Measurements from ENCODE around the gene CELSR1.
A peak's percentile ranks its signal among the peaks of the same experiment; 100 is the strongest.

Gene CELSR1

DNA sequence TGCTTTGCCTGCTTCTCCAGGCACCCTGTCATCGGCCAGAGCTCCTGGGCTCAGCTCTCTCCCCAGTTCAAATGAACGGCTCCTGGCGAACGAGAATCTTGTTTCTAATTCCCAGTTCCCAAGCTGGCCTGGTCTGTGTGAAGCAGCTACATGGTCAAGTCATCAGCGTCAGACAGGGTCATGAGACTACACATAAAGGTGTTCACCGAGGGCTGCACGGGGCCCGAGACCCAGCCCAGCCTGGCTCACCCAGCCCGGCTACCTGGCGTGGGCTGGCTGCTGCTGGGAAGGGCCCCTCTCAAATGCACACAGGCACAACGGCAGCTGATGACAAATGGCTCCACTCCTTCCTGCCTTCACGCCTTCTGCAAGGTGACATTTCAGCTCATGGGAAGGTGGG lies 14.6 kb upstream of the CELSR1 start:
- DNase-seq, result no peak

DNA sequence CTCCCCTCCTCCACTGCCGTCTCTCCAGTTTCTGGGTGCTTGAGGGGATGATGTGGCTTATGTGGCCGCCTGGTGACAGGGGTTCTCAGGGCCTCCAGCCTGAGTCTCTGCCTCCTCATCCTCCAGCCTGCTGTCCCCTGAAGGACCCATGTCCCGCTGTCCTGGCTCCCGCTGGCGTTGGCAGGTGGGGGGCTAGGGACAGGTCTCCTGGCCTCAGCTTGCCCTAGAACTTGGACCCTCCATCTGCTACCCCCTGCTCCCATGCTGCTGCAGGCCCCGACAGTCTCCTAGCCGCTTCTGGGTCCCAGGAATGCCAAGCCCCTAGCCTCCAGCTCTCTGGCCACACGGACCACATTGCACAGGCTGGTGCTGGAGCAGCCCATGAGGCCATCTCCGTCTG lies 13.9 kb upstream of the CELSR1 start:
- DNase-seq, result no peak

DNA sequence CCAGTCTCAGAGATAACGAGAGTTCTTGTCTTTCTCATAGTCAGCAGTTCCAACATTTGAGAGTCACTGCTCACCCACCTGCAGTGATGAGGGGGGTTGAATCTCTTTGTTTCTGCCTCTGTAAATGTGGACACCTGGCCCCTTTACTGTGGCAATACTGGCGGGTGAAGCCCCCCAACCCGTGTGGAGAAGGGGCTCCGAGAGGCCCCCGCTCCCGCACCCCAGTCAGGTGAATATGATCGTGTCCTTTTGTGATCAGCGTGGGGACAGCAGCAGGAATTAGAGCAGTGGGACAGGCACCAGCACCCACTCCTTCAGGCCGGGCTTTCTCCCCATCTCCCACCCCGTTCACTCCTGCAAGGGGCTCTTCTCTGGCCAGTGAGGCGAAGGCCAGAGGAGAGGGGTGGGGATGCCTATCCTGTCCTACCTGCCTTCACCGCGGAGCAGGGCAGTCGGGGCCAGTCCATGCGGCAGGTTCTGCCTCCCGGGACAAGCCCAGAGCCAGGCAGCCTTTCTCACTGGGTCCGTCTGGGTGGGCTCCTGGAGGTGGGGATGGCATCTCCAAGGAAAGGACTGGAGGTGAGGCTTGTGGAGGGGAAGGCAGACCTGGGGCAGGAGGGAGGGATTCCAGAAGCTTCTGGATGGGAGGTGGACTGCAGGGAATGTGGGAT lies 12.7 kb upstream of the CELSR1 start:
- DNase-seq, result no peak

DNA sequence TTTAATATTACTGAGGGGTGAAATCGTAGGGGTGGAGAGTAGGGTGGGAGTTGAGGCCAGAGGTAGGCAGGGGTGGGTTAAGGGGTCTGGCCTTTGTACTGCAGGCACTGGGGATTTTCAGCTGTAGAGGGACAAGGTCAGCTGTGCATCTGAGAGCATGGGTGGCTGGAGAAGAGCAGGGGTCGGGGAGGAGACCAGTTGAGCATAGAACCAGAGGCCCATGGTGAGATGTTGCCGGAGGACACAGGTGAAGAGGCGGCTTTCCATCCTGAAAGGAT lies 12.1 kb upstream of the CELSR1 start:
- DNase-seq, result no peak

GRCh38 chr22:46547883-46548244 lies 10.4 kb upstream of the CELSR1 start:
- DNase-seq, result peak; percentile 48

- peak; percentile 40 for DNase-seq
Observed at GRCh38 chr22:46547179-46547882, 9.9 kb upstream of the CELSR1 start.

DNA sequence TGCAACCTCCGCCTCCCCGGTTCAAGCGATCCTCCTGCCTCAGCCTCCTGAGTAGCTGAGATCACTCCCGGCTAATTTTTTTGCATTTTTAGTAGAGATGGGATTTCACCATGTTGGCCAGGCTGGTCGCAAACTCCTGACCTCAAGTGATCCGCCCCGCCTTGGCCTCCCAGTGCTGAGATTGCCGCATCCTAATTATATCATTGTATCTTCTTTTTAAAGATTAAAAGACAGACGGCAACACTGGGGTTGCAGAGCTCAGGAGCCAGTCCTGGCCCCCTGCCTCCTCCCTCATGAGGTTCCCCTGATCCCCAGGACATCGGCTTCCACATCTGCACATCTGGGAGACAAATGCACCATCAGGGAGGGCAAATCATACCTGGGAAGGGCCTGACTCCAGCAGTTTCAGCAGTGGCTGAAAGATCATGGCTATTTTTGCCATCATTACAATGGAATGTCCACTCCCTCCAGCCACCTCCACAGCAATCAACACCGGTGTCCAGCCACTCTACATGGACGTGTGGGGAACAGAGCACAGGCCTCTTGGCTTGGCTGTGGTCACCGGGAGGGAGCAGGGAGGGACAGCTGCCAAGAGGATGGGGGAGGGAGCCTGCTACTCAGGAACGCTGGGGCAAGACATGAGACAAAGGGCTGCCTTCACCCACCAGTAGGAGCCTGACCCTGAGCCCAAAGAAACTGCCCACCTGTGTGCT lies 9.2 kb upstream of the CELSR1 start:
- DNase-seq, result no peak

DNA sequence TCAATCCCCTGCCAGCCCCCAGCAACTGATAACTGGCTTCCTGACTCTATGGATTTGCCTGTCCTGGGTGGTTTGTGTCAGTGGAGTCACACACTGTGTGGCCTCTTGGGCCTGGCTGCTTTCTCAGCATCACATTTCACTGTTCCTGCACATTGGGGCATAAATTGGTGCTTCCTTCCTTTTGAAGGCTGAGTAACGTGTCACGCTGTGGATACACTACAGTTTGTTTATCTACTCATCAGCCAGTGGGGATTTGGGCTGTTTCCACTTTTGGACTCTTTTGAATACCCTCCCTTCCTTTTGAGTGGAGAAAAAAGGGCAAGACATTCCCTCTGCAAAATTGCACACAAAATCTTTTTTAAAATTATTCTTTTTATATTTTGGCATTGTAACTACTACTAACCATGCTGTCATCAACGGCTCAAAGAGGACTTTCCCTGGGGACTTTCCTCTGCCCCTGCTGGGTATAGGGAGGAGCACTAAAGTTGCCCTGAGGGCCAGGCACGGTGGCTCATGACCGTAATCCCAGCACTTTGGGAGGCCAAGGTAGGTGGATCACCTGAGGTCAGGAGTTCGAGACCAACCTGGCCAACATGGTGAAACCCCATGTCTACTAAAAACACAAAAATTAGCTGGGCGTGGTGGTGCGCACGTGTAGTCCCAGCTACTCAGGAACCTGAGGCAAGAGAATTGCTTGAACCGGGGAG lies 7.8 kb upstream of the CELSR1 start:
- no peak for DNase-seq

DNA sequence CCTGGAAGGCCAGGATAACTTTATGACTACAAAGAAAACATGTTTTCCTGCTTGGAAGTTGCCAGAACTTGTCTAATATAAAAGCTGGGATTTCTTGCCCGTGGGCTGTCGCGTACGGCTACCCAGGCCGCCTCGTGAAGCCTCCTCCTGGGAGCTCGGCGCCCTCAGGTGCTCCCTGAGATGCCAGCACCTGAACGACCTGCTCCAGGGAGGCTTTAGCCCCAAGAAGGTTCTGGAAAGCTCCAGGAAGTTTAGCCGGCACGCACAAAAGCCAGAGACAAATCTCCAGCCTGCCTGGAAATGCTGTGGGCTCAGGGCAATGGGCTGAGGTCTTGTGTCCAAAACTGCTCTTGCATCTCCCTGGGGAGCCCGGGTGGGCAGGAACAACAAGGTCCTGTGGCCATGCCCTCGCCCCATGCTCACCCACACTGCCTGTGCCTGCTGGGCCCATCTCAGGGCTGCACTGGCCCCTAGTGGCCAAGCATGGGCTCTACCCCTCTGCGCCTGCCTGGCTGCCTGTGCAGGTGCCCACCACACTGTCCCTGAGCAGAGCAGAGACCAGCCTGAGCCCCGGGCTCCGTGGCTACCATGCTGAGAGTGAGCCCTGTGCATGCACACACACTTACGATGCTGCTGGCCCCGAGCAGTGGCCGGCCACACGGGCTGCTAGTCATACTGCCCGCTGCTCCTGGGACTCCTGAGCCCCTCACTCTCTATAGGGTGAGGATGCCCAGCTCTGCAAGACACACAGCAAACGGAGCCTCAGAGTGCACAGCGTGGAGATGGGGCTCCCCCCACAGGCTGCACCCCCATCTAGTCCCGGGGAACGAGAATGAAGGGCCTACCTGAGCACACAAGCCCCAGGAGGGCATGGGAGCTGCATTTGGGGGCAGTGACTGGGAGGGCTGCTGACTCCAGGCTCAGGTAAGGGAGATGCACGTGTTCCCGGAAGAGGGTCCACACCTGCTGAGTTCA lies 4.9 kb upstream of the CELSR1 start:
- peak; percentile 76 for DNase-seq

DNA sequence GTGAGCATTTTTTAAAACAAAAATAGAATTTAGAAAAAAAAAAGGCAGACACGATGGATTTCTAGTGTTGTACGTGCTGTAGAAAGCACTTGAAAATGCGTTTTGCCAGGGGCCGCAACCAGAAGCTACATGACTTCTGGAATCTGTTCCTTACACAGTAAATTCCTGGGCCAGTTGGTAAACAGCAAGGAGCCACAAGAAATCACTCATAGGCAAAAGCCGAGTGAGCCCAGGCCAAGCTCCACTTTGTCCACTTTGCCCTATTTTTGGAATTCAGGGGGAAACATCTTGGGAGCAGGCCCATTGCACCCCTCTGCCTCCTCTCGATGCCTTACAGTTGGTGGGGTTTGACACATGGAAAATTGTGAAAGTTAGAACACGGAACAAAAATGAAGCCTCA lies 4.1 kb upstream of the CELSR1 start:
- DNase-seq, result no peak

DNA sequence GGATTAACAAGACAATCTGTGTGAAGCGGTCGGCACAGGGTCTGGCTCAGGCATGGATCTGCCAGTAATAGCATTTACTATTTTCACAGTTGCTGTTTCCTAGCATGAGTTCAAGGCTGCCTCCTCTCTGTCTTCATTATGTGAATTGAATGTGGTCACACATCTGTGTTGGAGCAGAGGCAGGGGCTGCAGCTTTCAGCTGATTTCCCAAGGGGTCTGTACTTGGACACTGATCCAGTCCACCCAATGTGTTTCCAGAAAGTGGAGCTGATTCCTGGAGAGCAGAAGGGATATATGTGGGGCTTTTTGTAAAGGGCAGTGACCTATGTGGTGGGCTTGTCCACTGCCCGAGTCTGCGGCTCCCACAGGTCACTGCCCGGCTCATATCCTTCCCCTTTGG lies 3.5 kb upstream of the CELSR1 start:
- no peak for DNase-seq

DNA sequence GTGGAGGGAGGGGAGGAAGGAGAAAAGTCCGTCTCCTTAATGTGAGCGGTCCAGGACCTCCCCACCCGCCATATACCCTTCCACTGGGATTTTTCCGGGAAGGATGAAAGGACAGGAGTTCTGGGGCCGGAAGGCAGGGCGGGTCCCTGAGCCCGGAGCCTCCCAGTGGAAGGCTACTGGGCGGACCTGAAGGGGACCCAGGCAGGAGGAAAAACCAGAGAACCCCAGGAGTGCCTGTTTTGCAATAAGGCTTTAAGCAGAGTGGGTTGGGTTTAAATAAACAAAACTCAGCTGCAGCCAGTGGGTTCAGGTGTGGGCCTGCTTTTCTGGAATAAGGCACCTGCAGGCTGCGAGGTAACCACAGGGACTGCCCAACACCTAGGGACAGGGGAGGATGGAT lies 1.7 kb upstream of the CELSR1 start:
- DNase-seq, result no peak

- DNase-seq, result no peak
Observed at GRCh38 chr22:46538814-46539160, 1.4 kb upstream of the CELSR1 start.

- no peak for DNase-seq
Observed at GRCh38 chr22:46537946-46538813, 760 bp upstream of the CELSR1 start.

- DNase-seq, result no peak
Observed at GRCh38 chr22:46536537-46537224, 739 bp downstream of the CELSR1 start.

DNA sequence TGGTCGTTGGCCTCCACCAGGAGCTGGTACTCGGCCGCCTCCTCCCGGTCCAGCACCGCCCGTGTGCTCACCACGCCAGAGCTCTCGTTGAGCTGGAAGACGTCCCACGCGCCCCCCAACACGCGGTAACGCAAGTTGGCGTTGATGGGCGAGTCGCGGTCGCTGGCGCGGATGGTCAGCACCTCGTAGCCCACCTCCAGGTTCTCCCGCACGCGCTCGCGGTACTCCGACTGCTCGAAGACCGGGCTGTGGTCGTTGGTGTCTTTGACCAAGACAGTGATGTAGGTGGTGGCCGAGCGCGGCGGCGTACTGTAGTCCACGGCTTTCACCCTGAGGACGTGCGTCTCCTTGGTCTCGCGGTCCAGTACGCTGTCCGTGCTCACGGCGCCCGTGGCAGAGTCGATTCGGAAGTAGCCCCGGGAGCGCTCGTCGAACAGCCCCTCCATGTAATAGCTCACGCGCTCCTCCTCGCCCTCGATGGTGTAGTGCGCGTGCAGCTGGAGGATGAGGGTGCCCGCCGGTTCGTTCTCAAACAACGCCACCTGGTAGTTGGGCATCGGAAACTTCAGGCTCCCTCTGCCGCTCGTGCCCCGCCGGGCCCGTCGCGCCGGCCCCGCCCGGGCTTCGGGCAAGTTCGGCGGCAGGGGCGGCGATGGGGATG lies 1.4 kb downstream of the CELSR1 start:
- DNase-seq, result no peak

- no peak for DNase-seq
Observed at GRCh38 chr22:46534901-46535630, 2.4 kb downstream of the CELSR1 start.

GRCh38 chr22:46534177-46534776 lies 3.1 kb downstream of the CELSR1 start:
- no peak for DNase-seq
